Gastrocnemius medialis (tissue), 4 donors: Measurements from ENCODE around the gene KLHL29. TPM values are rescaled to one million over a fixed set of nuclear protein-coding genes. Genes with fewer than 3 reads are reported as not detected.

Experiments
- ATAC-seq, 2 donors: fragments of 150-250 bp; one replicate each; pipeline ENCODE4 v1.9.1; 2016
- DNase-seq, 2 donors: peaks; one replicate each; pipeline ENCODE4 v3.0.0-alpha.2; 2019
- H3K27ac ChIP-seq, 4 donors: fragments of 200-600 bp; sonication (generic); 1 replicate in 1 of 4; 2 replicates in 3 of 4; pipeline ENCODE4 v1.5.1; 2016 to 2018; ENCODE audit warnings: mild to moderate bottlenecking in 2 of 4, moderate library complexity in 1 of 4
- H3K27me3 ChIP-seq, 3 donors: fragments of 200-600 bp; sonication (generic) in 2 of 3; 1 replicate in 1 of 3; 2 replicates in 2 of 3; pipeline versions ENCODE4 v1.5.1 to v1.6.0; 2016 to 2019; ENCODE audit warnings: mild to moderate bottlenecking in 1 of 3, moderate library complexity in 1 of 3
- H3K36me3 ChIP-seq, 2 donors: fragments of 200-600 bp; sonication (generic) in 1 of 2; one replicate each; pipeline ENCODE4 v1.5.1; 2017 to 2018
- H3K4me1 ChIP-seq, 2 donors: fragments of 200-600 bp; sonication (generic) in 1 of 2; one replicate each; pipeline ENCODE4 v1.5.1; 2016 to 2017; ENCODE audit warnings: mild to moderate bottlenecking in 2 of 2
- H3K4me3 ChIP-seq, 4 donors: fragments of 200-600 bp; sonication (generic) in 3 of 4; 1 replicate in 1 of 4; 2 replicates in 3 of 4; pipeline ENCODE4 v1.5.1; 2016 to 2019; ENCODE audit warnings: mild to moderate bottlenecking in 2 of 4
- H3K9me3 ChIP-seq, 3 donors: fragments of 200-600 bp; sonication (generic) in 2 of 3; 1 replicate in 1 of 3; 2 replicates in 2 of 3; pipeline ENCODE4 v1.5.1; 2016 to 2019
- POLR2A ChIP-seq, 2 donors: fragments of 450-650 bp; IDR thresholded peaks; one replicate each; pipeline ENCODE4 v1.6.1; 2017; ENCODE audit warnings: antibody characterized with exemption in 2 of 2, mild to moderate bottlenecking in 2 of 2, moderate library complexity in 2 of 2
- in situ Hi-C, 4 donors: fragments of 200-750 bp; cut with MboI; loops; one replicate each; pipeline versions ENCODE4 v1.15.0 to v1.8.0; 2017; ENCODE audit warnings: low sequenced_read_pairs in 4 of 4
- intact Hi-C: fragments of 100-400 bp; cut with DNase I; formaldehyde crosslinking; loops from one replicate; pipeline ENCODE4 v1.15.1; 2023; ENCODE audit warnings: low total_unique reads
- total RNA-seq, 4 donors: library from RNA; depleted of rRNA; stranded (reverse); fragments of >200 nt; gene quantifications; one replicate each; pipeline versions ENCODE4 v1.1.0 to v1.2.3, GENCODE V29; 2016
- TF ChIP-seq, protein P1 (sequence below), 5 experiments: fragments of 450-650 bp in 3 of 5; fragments of 200-600 bp in 2 of 5; sonication (generic) in 2 of 5; IDR thresholded peaks in 4 of 5; conservative IDR thresholded peaks in 1 of 5; 1 replicate in 4 of 5; 2 replicates in 1 of 5; pipeline ENCODE4 v1.5.1; 2016 to 2019; ENCODE audit warnings: antibody characterized with exemption in 5 of 5, mild to moderate bottlenecking in 3 of 5, moderate library complexity in 3 of 5

KLHL29 gene
- total RNA-seq, 4 donors from 2014 or later, result 4.3 to 24.9 (median 8.7) TPM

DNA sequence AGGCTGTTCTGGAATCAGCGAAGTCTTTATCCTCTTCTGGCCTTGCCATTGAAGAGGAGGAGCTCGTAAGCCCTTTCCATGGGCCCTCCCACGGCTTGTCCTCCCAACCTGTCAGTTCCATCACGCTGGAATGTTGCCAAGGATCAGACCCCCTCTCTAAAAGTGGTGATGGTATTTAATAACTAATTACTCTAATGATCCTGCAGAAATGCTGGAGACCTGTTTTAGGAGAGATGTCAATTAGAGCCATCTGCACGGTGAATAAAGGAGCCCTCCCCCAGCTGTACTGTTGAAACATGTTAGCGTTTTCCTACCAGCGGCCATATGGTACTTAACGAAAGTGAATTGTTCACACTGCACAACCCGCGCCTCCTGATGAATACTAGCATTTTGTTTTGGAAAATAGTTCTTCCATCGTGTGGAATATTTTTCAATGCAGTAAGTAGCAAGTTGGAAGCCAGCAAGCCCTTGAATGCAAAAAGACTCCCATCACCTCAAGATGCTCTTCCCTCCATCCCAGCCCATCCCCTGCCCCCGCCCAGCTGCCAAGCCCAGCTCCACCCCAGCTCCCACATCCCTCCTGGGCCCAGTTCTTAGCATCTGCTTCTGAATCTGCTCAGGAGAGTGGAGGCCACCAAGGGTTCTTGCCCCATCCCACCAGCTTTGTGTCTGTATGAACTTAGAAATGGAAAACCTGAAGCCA, 145.4 kb downstream of the KLHL29 start:
- no peaks in the 10 kb centered on the region for H3K36me3 ChIP-seq
- no peak overlapping the region for H3K4me3 ChIP-seq
- H3K9me3 ChIP-seq, result no peaks in the 10 kb centered on the region
- H3K4me1 ChIP-seq, result peaks cover 7 to 15% of the 10 kb centered on the region in 2 donors
- intact Hi-C loops, result no loop called here
- H3K27me3 ChIP-seq, result no peaks in the 10 kb centered on the region
- H3K27ac ChIP-seq, result no peak overlapping the region
- TF ChIP-seq POLR2A (IDR thresholded peaks at IDR 0.05), result no peak
- TF ChIP-seq, protein P1, sequence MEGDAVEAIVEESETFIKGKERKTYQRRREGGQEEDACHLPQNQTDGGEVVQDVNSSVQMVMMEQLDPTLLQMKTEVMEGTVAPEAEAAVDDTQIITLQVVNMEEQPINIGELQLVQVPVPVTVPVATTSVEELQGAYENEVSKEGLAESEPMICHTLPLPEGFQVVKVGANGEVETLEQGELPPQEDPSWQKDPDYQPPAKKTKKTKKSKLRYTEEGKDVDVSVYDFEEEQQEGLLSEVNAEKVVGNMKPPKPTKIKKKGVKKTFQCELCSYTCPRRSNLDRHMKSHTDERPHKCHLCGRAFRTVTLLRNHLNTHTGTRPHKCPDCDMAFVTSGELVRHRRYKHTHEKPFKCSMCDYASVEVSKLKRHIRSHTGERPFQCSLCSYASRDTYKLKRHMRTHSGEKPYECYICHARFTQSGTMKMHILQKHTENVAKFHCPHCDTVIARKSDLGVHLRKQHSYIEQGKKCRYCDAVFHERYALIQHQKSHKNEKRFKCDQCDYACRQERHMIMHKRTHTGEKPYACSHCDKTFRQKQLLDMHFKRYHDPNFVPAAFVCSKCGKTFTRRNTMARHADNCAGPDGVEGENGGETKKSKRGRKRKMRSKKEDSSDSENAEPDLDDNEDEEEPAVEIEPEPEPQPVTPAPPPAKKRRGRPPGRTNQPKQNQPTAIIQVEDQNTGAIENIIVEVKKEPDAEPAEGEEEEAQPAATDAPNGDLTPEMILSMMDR (IDR thresholded peaks at IDR 0.05 in 4 of 5, conservative IDR thresholded peaks at IDR 0.05 in 1 of 5), result no peak
- in situ Hi-C loops, result no loop called here
- ATAC-seq, result no peak
- DNase-seq, result no peak

DNA sequence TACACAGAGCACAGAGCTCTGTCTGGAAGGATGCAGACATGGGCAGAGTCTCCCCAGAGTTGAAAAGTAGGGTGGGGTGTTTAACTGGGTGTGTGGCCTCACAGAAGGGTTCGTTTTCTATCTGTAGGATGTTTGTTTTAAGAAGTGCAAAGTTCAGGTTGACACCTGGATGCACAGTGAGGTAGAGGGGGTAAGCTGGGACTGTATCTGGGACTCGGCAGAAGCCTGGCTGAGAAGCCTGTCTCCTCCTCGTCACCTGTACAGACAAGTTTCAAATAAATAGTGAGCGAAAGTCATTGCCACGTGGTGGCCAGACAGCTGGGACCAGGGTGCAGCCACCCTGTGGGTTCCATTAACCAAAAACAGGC, 145.9 kb downstream of the KLHL29 start:
- H3K27me3 ChIP-seq, result no peaks in the 10 kb centered on the region
- H3K9me3 ChIP-seq, result no peaks in the 10 kb centered on the region
- in situ Hi-C loops (no loop called here), intact Hi-C loops (no loop called here)
- DNase-seq, result no peak
- no peak for TF ChIP-seq POLR2A (IDR thresholded peaks at IDR 0.05)
- TF ChIP-seq, protein P1 (IDR thresholded peaks at IDR 0.05 in 4 of 5, conservative IDR thresholded peaks at IDR 0.05 in 1 of 5), result no peak
- no peak overlapping the region for H3K4me3 ChIP-seq
- ATAC-seq, result no peak
- H3K36me3 ChIP-seq, result no peaks in the 10 kb centered on the region
- H3K27ac ChIP-seq, result no peak overlapping the region
- peaks cover 6 to 10% of the 10 kb centered on the region in 2 donors for H3K4me1 ChIP-seq

DNA sequence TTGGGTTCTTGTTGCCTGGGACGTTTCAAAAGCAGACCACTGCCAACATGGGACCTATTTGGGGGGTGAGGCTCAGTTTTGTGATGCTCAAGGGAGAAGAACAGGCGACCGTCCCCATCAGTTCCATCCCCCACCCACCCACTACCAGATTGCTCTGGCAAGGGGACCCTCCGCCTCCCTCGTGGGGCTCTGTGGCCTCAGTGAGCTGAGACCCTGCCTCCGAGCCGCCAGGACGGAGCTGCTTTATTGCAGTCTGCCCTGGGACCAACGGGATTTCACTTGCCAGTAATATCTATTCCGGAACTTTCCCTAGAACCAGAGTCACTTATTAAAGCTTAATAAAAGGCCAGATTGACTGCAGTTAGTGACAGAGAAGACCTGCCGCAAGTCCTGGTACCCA, 146.3 kb downstream of the KLHL29 start:
- no peak overlapping the region for H3K27ac ChIP-seq
- peaks cover 3 to 6% of the 10 kb centered on the region in 2 donors for H3K4me1 ChIP-seq
- ATAC-seq, result no peak
- H3K27me3 ChIP-seq, result no peaks in the 10 kb centered on the region
- intact Hi-C loops, result no loop called here
- no peak overlapping the region for H3K4me3 ChIP-seq
- in situ Hi-C loops, result no loop called here
- no peak for DNase-seq
- no peaks in the 10 kb centered on the region for H3K36me3 ChIP-seq
- H3K9me3 ChIP-seq, result no peaks in the 10 kb centered on the region
- no peak for TF ChIP-seq POLR2A (IDR thresholded peaks at IDR 0.05)
- TF ChIP-seq, protein P1 (IDR thresholded peaks at IDR 0.05 in 4 of 5, conservative IDR thresholded peaks at IDR 0.05 in 1 of 5), result no peak

DNA sequence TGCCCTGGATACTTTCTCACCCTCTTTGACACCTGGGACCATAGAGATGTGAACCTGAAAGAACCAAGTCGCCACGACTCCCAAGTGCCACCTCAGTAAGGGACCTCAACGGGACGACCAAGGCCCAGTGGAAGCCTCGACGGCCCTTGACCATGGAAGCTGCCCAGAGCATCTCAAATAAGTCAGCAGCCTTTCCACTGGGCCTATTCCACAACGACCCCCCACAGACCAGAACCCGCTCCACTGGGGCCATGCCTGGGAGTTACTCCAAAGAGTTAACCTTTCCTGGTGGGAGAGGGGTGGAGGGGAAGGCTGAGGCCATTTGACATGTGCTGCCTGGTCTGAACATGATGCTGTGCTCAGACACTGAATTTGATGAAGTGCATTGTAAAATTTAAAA, 146.9 kb downstream of the KLHL29 start:
- in situ Hi-C loops (no loop called here), intact Hi-C loops (no loop called here)
- Histone ChIP-seq H3K4me3 (no peak overlapping the region), H3K9me3 (no peaks in the 10 kb centered on the region), H3K27me3 (no peaks in the 10 kb centered on the region), H3K27ac (no peak overlapping the region), H3K36me3 (no peaks in the 10 kb centered on the region), H3K4me1 (peaks cover 3% of the 10 kb centered on the region in 2 donors)
- DNase-seq, result no peak
- TF ChIP-seq, protein P1 (IDR thresholded peaks at IDR 0.05 in 4 of 5, conservative IDR thresholded peaks at IDR 0.05 in 1 of 5), result no peak
- TF ChIP-seq POLR2A (IDR thresholded peaks at IDR 0.05), result no peak
- ATAC-seq, result no peak
